ENCODE measurements around the gene ENAH. TPM values are rescaled to one million over a fixed set of nuclear protein-coding genes. Genes with fewer than 3 reads are reported as not detected.

The ENAH gene
- total and polyA plus RNA-seq, 9 of the 15 experiments (the other 6 are each of a cell fraction or from before 2014, with no cell fraction given) = 0.03 to 1.2 (median 0.15) TPM

DNA sequence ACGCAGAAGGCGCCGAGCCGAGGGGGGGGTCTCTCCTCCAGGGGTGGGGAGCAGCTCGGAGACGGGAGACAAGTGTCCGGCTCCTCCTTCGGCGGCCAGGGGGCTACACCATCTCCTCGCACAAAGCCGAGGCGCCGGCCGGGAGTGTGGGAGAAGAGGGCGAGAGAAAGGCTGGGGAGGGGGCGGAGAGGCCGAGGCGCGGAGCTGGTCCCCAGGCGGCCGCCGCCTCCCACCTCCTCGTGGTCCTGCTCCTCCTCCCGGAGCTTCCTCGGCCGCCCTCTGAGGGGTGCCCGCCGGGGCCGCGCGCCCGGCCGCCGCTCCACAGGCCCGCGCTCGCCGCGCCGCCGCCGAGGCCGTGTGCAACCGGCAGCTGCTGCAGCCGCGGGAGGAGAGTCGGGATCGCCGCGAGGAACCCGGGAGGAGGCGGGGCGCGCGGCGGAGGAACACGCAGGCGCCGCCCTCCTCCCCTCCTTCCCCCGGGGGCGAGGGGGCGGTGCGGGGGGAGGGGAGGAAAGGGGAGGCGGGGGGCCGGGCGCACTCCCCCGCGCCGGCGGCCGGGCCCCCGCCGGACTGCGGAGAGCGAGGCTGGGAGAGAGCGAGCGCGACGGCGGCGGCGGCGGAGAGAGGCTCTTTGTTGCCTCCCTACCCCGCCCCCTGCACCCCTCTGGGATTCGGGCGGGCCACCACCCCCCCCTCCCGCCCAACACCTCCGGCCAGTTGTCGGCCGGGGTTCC lies at the start of gene ENAH (continued):
- TF ChIP-seq MYC (IDR thresholded peaks at IDR 0.05; ENCODE audit: low read depth, low read length) (no peak), MYC (CRISPR knock-in tag; IDR thresholded peaks at IDR 0.05; ENCODE audit: borderline replicate concordance, low read depth) (no peak), ZNF316 (IDR thresholded peaks at IDR 0.05) (no peak), POLR2A (conservative IDR thresholded peaks at IDR 0.05) (no peak), RBM15 (IDR thresholded peaks at IDR 0.05; ENCODE audit: insufficient read depth, low read length) (no peak), ZNF75A (CRISPR knock-in tag; IDR thresholded peaks at IDR 0.05) (no peak), CXXC5 (CRISPR knock-in tag; IDR thresholded peaks at IDR 0.05) (peak; percentile 39), ZFPM2 (CRISPR knock-in tag; IDR thresholded peaks at IDR 0.05) (no peak), MYBL2 (IDR thresholded peaks at IDR 0.05; ENCODE audit: low read depth) (no peak), MYBL2 (CRISPR knock-in tag; IDR thresholded peaks at IDR 0.05; ENCODE audit: borderline replicate concordance) (no peak), GABPB1 (CRISPR knock-in tag; IDR thresholded peaks at IDR 0.05) (no peak)
- TF ChIP-seq, protein P1, sequence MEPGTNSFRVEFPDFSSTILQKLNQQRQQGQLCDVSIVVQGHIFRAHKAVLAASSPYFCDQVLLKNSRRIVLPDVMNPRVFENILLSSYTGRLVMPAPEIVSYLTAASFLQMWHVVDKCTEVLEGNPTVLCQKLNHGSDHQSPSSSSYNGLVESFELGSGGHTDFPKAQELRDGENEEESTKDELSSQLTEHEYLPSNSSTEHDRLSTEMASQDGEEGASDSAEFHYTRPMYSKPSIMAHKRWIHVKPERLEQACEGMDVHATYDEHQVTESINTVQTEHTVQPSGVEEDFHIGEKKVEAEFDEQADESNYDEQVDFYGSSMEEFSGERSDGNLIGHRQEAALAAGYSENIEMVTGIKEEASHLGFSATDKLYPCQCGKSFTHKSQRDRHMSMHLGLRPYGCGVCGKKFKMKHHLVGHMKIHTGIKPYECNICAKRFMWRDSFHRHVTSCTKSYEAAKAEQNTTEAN (CRISPR knock-in tag; IDR thresholded peaks at IDR 0.05) = no peak
- TF ChIP-seq, protein P2, sequence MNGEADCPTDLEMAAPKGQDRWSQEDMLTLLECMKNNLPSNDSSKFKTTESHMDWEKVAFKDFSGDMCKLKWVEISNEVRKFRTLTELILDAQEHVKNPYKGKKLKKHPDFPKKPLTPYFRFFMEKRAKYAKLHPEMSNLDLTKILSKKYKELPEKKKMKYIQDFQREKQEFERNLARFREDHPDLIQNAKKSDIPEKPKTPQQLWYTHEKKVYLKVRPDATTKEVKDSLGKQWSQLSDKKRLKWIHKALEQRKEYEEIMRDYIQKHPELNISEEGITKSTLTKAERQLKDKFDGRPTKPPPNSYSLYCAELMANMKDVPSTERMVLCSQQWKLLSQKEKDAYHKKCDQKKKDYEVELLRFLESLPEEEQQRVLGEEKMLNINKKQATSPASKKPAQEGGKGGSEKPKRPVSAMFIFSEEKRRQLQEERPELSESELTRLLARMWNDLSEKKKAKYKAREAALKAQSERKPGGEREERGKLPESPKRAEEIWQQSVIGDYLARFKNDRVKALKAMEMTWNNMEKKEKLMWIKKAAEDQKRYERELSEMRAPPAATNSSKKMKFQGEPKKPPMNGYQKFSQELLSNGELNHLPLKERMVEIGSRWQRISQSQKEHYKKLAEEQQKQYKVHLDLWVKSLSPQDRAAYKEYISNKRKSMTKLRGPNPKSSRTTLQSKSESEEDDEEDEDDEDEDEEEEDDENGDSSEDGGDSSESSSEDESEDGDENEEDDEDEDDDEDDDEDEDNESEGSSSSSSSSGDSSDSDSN (IDR thresholded peaks at IDR 0.05; ENCODE audit: borderline replicate concordance in 1 of 2, low read depth in 2 of 2, low read length in 2 of 2) = peak in 1 of 2 experiments; percentile 81; a peak in 1 of 4 replicates
- TF ChIP-seq, protein P3, sequence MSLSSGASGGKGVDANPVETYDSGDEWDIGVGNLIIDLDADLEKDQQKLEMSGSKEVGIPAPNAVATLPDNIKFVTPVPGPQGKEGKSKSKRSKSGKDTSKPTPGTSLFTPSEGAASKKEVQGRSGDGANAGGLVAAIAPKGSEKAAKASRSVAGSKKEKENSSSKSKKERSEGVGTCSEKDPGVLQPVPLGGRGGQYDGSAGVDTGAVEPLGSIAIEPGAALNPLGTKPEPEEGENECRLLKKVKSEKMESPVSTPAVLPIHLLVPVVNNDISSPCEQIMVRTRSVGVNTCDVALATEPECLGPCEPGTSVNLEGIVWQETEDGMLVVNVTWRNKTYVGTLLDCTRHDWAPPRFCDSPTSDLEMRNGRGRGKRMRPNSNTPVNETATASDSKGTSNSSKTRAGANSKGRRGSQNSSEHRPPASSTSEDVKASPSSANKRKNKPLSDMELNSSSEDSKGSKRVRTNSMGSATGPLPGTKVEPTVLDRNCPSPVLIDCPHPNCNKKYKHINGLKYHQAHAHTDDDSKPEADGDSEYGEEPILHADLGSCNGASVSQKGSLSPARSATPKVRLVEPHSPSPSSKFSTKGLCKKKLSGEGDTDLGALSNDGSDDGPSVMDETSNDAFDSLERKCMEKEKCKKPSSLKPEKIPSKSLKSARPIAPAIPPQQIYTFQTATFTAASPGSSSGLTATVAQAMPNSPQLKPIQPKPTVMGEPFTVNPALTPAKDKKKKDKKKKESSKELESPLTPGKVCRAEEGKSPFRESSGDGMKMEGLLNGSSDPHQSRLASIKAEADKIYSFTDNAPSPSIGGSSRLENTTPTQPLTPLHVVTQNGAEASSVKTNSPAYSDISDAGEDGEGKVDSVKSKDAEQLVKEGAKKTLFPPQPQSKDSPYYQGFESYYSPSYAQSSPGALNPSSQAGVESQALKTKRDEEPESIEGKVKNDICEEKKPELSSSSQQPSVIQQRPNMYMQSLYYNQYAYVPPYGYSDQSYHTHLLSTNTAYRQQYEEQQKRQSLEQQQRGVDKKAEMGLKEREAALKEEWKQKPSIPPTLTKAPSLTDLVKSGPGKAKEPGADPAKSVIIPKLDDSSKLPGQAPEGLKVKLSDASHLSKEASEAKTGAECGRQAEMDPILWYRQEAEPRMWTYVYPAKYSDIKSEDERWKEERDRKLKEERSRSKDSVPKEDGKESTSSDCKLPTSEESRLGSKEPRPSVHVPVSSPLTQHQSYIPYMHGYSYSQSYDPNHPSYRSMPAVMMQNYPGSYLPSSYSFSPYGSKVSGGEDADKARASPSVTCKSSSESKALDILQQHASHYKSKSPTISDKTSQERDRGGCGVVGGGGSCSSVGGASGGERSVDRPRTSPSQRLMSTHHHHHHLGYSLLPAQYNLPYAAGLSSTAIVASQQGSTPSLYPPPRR (CRISPR knock-in tag; IDR thresholded peaks at IDR 0.05; ENCODE audit: borderline replicate concordance) = no peak
- TF ChIP-seq, protein P4, sequence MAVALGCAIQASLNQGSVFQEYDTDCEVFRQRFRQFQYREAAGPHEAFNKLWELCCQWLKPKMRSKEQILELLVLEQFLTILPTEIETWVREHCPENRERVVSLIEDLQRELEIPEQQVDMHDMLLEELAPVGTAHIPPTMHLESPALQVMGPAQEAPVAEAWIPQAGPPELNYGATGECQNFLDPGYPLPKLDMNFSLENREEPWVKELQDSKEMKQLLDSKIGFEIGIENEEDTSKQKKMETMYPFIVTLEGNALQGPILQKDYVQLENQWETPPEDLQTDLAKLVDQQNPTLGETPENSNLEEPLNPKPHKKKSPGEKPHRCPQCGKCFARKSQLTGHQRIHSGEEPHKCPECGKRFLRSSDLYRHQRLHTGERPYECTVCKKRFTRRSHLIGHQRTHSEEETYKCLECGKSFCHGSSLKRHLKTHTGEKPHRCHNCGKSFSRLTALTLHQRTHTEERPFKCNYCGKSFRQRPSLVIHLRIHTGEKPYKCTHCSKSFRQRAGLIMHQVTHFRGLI (CRISPR knock-in tag; IDR thresholded peaks at IDR 0.05) = no peak
- TF ChIP-seq, protein P5, sequence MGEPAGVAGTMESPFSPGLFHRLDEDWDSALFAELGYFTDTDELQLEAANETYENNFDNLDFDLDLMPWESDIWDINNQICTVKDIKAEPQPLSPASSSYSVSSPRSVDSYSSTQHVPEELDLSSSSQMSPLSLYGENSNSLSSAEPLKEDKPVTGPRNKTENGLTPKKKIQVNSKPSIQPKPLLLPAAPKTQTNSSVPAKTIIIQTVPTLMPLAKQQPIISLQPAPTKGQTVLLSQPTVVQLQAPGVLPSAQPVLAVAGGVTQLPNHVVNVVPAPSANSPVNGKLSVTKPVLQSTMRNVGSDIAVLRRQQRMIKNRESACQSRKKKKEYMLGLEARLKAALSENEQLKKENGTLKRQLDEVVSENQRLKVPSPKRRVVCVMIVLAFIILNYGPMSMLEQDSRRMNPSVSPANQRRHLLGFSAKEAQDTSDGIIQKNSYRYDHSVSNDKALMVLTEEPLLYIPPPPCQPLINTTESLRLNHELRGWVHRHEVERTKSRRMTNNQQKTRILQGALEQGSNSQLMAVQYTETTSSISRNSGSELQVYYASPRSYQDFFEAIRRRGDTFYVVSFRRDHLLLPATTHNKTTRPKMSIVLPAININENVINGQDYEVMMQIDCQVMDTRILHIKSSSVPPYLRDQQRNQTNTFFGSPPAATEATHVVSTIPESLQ (CRISPR knock-in tag; IDR thresholded peaks at IDR 0.05) = no peak
